ENCODE results near the gene LGALS3BP. TPM values are rescaled to one million over a fixed set of nuclear protein-coding genes. Genes with fewer than 3 reads are reported as not detected.

Gene LGALS3BP
- total and polyA plus RNA-seq, 2 of the 4 experiments (the other 2 are of a cell fraction): 33.7 to 273 TPM

GRCh38 chr17:79002796-79003593 lies 23.3 kb upstream of the LGALS3BP start:
- Histone ChIP-seq H3K27me3 (ENCODE audit: control insufficient read depth, insufficient read depth, low read length) (no peaks in the 10 kb centered on the region), H2BK5ac (ENCODE audit: low read depth, low read length, poor library complexity, severe bottlenecking) (no peak overlapping the region), H4K91ac (ENCODE audit: insufficient read depth, low read depth, low read length) (no peak overlapping the region), H2BK120ac (ENCODE audit: low read depth, low read length) (no peak overlapping the region), H3K14ac (replicated peaks; ENCODE audit: low read depth, low read length) (no peak overlapping the region), H4K5ac (ENCODE audit: low read depth, low read length) (no peak overlapping the region), H3K23ac (ENCODE audit: low read depth, low read length) (no peak overlapping the region), H3K27ac (ENCODE audit: insufficient read depth, low read length) (no peak overlapping the region), H3K79me1 (ENCODE audit: low read depth in 1 of 2, low read length in 2 of 2) (peaks cover 17 to 82% of the 10 kb centered on the region in 2 experiments), H2AFZ (replicated peaks; ENCODE audit: low read length, poor library complexity) (no peak overlapping the region), H3K9me3 (ENCODE audit: control insufficient read depth, insufficient read depth, low read length) (no peaks in the 10 kb centered on the region), H2AK9ac (replicated peaks; ENCODE audit: low read depth, low read length, poor library complexity) (no peak overlapping the region), H4K8ac (ENCODE audit: low read depth in 2 of 2, low read length in 2 of 2) (no peak overlapping the region), H3K56ac (ENCODE audit: extremely low read depth, insufficient read depth, low read length) (no peak overlapping the region), H3K4me3 (ENCODE audit: insufficient read depth, low read depth, low read length) (no peak overlapping the region), H3K4me2 (ENCODE audit: low read depth, low read length) (no peak overlapping the region), H3K9me1 (ENCODE audit: insufficient read depth, low read length) (peaks cover 10% of the 10 kb centered on the region), H2BK15ac (ENCODE audit: low read depth, low read length) (no peak overlapping the region), H3K18ac (ENCODE audit: low read depth, low read length) (no peak overlapping the region), H2BK20ac (ENCODE audit: low read depth, low read length) (no peak overlapping the region), H3K4me1 (ENCODE audit: control insufficient read depth, insufficient read depth, low read length) (peaks cover 2% of the 10 kb centered on the region), H3K9ac (ENCODE audit: low read depth, low read length) (no peak overlapping the region), H3K36me3 (ENCODE audit: control insufficient read depth, insufficient read depth, low read length) (peaks cover 25% of the 10 kb centered on the region), H4K20me1 (ENCODE audit: insufficient read depth, low read length) (peaks cover 79% of the 10 kb centered on the region), H2AK5ac (ENCODE audit: low read depth, low read length) (no peak overlapping the region), H3K4ac (ENCODE audit: low read depth, low read length) (no peak overlapping the region)
- no peak for ATAC-seq (ENCODE audit: low read depth)
- POLR2A ChIA-PET (ENCODE audit: unreplicated experiment): interaction anchor here (0.6 kb wide), 1 partner anchor 1006 kb away, joined by 3 read pairs; no protein-coding TSS in a partner anchor
- no TSS peak for BruUV-seq (replicated peaks)
- TF ChIP-seq FOS (IDR thresholded peaks at IDR 0.05; ENCODE audit: low read depth, low read length) (no peak), RAD21 (IDR thresholded peaks at IDR 0.05; ENCODE audit: low read length) (no peak), NFE2L2 (IDR thresholded peaks at IDR 0.05; ENCODE audit: low read depth, low read length) (no peak), MAFK (IDR thresholded peaks at IDR 0.05; ENCODE audit: low read depth, low read length) (no peak), RCOR1 (IDR thresholded peaks at IDR 0.05; ENCODE audit: insufficient replicate concordance, low read length) (no peak), MXI1 (IDR thresholded peaks at IDR 0.05; ENCODE audit: borderline replicate concordance, low read depth, low read length) (no peak), MAZ (IDR thresholded peaks at IDR 0.05; ENCODE audit: borderline replicate concordance, low read depth, low read length) (no peak), BHLHE40 (IDR thresholded peaks at IDR 0.05; ENCODE audit: low read depth, low read length) (no peak), SMC3 (IDR thresholded peaks at IDR 0.05; ENCODE audit: low read depth, low read length) (no peak), USF2 (IDR thresholded peaks at IDR 0.05; ENCODE audit: low read depth, low read length) (no peak), ELK1 (IDR thresholded peaks at IDR 0.05; ENCODE audit: borderline replicate concordance, low read depth, low read length) (no peak), POLR2A (IDR thresholded peaks at IDR 0.05; ENCODE audit: low read depth, low read length) (no peak), RFX5 (IDR thresholded peaks at IDR 0.05; ENCODE audit: low read depth, low read length) (no peak), CEBPB (IDR thresholded peaks at IDR 0.05; ENCODE audit: low read depth, low read length) (no peak)
- intact Hi-C loops (cut with micrococcal nuclease) (no loop called here), in situ Hi-C loops (cut with MboI; ENCODE audit: low sequenced_read_pairs) (no loop called here), dilution Hi-C loops (cut with HindIII; ENCODE audit: low sequenced_read_pairs, unreplicated experiment) (no loop called here)
- no peak for DNase-seq
- CTCF ChIA-PET: no interaction called here
- WGBS, 2 experiments (ENCODE audit: extremely low coverage in 2 of 2, insufficient read length in 1 of 2): 79% methylated on average over 15 of the region's 20 CpGs; no CpG with 5 or more reads in 1 of the 2 experiments
